HG02973 (cell line): ENCODE measurements around the gene CNMD.
A peak's percentile ranks its signal among the peaks of the same experiment; 100 is the strongest.
"Not testable (repeated sequence)": the region's sequence is repeated elsewhere in the genome, so short reads cannot be mapped to it uniquely, and the experiment has no call there.

Experiments used
- ATAC-seq: cut with Tn5 transposase; IDR thresholded peaks from one replicate; pipeline ENCODE4 v1.9.1; 2021; ENCODE audit warnings: moderate library complexity; ENCODE audit not compliant: unreplicated experiment

The CNMD gene

DNA sequence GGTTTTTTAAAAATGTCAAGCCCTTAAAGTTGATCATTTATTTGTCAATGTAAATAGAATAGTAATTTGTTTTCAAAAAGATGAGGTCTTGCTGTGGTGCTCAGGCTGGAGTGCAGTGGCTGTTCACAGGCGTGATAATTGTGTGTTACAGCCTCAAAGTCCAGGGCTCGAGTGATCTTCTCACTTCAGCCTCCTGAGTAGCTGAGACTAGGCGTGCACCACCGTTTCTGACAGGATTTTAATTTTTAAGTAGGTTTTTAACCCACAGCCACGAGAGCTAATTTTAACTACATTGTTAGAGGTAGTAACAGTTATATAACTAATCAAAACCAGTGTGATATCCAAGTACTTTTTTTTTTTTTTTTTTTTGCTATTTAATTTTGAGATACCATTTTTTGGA lies 43.1 kb downstream of the CNMD start:
- ATAC-seq: no peak

DNA sequence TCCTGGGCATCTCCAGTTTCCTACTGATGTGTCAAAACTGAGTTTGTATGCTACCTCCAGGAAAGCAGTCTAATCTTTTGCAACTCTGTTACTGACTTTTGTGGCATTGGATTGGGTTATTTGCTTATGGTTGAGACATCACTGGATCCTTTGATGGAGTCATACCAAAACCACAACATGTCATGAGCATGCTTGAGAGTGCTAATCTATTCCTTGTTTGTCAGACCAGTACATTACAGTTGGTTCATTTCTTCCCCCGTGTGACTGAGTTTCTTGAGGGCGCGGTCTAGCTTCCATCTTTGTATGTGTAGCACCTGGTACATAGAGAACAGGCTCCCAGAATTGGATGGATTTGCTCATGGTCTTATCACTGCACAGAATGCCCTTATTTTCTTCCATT lies 43.8 kb downstream of the CNMD start:
- peak; percentile 72 for ATAC-seq

DNA sequence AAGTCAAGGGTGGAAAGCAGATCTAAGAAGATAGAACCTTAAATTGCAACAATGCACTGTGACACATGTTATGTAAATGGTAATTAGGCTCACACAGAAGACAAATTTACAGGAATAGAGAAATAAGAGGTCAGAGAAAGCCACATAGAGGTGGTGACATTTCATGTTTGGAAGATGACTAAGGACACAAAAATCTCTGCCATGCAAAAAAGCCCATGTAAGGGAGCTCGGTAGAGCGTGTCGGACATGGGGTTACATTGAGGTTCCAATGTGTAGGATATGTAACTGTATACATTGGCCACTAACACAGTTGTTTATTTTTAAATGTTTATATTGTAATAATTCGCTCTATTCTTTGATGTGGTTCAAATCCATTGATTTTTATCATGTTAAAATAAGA lies 53.2 kb downstream of the CNMD start:
- ATAC-seq: no peak

DNA sequence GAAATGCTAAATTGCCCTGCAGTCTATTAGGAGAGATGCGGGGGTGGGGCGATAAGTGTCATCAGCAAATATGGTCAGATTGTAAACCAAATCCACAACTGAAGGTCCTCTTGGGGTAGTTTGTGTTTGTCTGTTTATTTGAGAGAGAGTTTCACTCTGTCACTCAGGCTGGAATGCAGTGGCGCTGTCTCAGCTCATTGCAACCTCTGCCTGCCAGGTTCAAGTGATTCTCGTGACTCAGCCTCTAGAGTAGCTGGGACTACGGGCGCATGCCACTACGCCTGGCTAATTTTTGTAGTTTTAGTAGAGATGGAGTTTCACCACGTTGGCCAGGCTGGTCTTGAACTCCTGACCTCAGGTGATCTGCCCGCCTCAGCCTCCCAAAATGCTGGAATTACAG lies 53.8 kb downstream of the CNMD start:
- not testable (repeated sequence) for ATAC-seq

DNA sequence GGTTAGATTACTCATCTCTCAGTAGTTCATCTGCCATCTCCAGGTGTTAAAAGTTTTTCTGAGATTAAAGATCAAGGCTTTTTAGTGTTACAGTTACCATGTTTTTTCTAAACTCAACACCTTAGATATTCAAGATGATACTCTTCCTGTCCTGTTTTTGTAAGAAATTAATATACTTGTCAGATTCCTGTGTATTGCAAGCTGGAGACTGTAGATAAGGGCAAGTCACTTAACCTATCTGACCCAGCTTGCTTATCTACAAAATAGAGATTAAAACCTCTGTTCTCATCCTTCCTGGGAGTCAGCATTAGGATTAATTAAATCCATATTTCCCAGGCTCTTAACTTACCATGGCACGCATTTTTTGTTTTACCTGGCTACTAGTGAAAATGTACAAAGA lies 61.8 kb downstream of the CNMD start:
- ATAC-seq: no peak

DNA sequence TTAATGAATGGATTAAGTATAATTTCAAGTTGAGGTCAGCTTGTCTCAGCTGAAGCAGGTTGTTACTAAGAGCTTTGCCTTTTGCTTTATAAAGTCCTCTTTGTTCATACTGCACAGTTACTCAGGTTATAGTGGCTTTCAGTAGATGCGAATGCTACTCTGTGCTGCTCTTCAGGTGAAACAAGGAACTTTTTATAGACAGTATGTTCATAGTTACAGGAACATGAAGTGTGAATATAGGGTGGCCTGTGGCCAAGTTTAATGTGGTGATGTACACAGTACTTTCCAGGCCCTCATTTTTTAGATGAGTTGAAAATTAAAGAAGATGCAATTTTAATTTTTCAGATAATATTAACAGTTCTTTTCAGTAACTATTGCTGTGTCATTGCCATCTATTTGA lies 66.2 kb downstream of the CNMD start:
- no peak for ATAC-seq

DNA sequence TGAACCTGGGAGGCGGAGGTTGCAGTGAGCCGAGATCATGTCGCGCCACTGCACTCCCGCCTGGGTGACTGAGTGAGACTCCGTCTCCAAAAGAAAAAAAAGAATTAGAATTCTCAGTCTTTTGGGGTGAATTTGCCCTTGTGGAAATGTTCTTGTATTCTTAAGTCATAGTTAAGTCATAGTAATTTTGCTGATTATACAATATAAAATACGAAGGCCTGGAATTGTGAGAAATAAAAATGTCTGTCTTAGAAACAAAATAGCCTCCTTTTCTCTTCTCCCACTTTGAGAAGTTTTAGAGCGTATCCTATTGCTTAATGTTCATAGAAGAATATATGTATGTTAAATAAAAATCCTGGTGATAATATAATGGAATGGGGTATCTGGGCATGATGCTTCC lies 68.9 kb downstream of the CNMD start:
- ATAC-seq: no peak

DNA sequence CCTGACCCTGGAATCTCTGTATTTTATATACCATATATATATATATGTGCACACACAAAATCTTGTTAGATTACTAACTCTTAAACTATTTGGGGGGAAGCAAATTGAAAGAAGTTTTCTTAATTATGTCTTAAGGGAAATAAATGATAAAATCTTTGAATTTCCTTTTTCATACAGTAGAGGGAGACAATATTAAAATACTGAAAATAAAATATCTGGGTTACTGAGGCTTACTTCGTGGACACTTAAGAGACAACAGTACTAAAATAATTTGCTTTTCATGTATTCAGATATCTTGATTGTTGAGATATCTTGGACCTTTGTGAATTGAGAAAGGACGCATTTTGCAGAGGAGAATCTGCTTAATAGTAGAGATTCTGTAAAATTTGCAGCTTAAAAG lies 69.9 kb downstream of the CNMD start:
- ATAC-seq: no peak

DNA sequence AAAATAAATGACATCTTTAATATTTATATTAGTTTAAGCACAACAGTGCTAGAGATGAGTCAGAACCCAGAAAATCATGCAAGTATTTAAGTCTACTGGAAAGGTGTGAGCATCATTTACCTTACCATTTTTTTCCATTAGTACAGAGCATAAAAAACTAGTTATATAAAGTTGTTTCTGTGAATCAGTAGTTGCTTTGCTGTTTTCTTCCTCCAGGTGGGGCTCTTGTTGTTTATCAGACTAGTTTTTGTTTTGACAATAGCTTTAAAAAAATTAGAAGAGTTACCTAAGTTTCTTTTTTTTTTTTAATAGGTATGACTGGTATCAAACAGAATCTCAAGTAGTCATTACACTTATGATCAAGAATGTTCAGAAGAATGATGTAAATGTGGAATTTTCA lies 74.3 kb downstream of the CNMD start:
- ATAC-seq: no peak

DNA sequence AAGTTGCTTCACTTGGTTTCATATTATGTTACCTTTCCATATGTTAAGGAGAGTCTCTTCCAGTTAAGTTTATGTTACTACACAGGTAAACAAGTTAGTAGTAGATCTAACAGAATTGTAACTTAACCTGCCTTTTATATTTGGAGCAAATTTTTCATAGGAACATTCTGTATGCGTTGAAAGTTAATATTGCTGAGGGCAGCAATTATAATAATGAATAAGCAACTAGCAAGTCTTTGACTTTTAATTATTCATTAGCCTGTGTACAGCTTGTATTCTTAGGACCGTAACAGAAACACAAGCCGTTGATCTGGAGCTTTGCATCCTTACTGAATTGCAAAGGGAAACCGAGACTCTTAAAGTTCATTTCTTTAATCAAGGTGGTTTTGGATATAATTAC lies 75.3 kb downstream of the CNMD start:
- ATAC-seq: no peak

DNA sequence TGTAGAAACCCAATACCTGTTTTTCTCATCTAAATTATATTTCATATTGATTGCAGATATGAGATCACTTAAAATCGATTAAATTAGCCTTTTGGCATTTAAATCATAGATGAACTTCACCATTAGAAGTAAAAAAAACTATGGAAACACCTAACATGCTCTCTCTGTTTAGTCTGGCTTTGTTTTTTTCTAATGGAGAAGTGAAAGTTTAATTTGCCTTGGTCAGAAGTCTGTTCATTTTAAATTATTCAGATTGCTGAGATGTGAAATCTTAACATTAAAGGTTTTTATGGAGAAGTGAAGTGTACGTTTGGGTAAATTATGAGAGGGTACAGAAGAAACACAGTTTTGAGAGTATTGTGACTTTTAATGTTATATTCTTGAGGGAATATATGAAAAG lies 80.3 kb downstream of the CNMD start:
- ATAC-seq: no peak
